HG02798 (cell line): ENCODE results near the gene GRIN3B.
"Not testable (repeated sequence)": the region's sequence is repeated elsewhere in the genome, so short reads cannot be mapped to it uniquely, and the experiment has no call there.

Experiments
- ATAC-seq: cut with Tn5 transposase; IDR thresholded peaks from one replicate; pipeline ENCODE4 v1.9.1; 2021; ENCODE audit warnings: mild to moderate bottlenecking; ENCODE audit not compliant: unreplicated experiment, poor library complexity

GRIN3B gene

GRCh38 chr19:1000095-1000494 is at the start of gene GRIN3B:
GRIN3B (plus strand) TSS chr19:1000419; CDS start chr19:1000438, 19 bp downstream.
- ATAC-seq, result no peak

GRCh38 chr19:952049-952679 is 48.1 kb upstream of the GRIN3B start:
- ATAC-seq, result no peak

GRCh38 chr19:952680-953444 is 47.4 kb upstream of the GRIN3B start:
- no peak for ATAC-seq

- ATAC-seq, result no peak
These were observed 46.6 kb upstream of the GRIN3B start for GRCh38 chr19:953445-954271.

- no peak for ATAC-seq
These were observed 45.9 kb upstream of the GRIN3B start for GRCh38 chr19:954272-954671.

- ATAC-seq, result peak; percentile 66
These were observed 45.3 kb upstream of the GRIN3B start for GRCh38 chr19:954672-955494.

- ATAC-seq, result no peak
These were observed 44.1 kb upstream of the GRIN3B start for GRCh38 chr19:955803-956765.

GRCh38 chr19:956766-957440 is 43.3 kb upstream of the GRIN3B start:
- ATAC-seq, result no peak

- ATAC-seq, result not testable (repeated sequence)
These were observed 42.6 kb upstream of the GRIN3B start for GRCh38 chr19:957578-957977.

GRCh38 chr19:958967-959855 is 41.0 kb upstream of the GRIN3B start:
- ATAC-seq, result no peak

GRCh38 chr19:960020-960419 is 40.2 kb upstream of the GRIN3B start:
- no peak for ATAC-seq

GRCh38 chr19:960601-960938 is 39.6 kb upstream of the GRIN3B start:
- ATAC-seq, result no peak

- ATAC-seq, result no peak
These were observed 38.2 kb upstream of the GRIN3B start for GRCh38 chr19:961866-962620.

GRCh38 chr19:962683-963400 is 37.4 kb upstream of the GRIN3B start:
- no peak for ATAC-seq

- no peak for ATAC-seq
These were observed 36.7 kb upstream of the GRIN3B start for GRCh38 chr19:963486-963951.

GRCh38 chr19:964116-964520 is 36.1 kb upstream of the GRIN3B start:
- ATAC-seq, result no peak
